SK-N-SH treated with all-trans-retinoic acid at 6 μM for 48 hours (cell line): ENCODE data around the gene TRIM50.
"Not testable (repeated sequence)": the region's sequence is repeated elsewhere in the genome, so short reads cannot be mapped to it uniquely, and the experiment has no call there.

ENCODE experiments used
- ATAC-seq: fragments of 200-7000 bp; cut with Tn5 transposase; 3 replicates; pipeline ENCODE4 v1.9.1; 2020; ENCODE audit warnings: mild to moderate bottlenecking, moderate library complexity
- BACH2 ChIP-seq: fragments of 250-450 bp; sonication (Bioruptor Pico); IDR thresholded peaks from 2 replicates; pipeline ENCODE4 v1.9.0; 2021; ENCODE audit warnings: mild to moderate bottlenecking, borderline replicate concordance
- CSDC2 ChIP-seq: fragments of 250-450 bp; sonication (Bioruptor Pico); IDR thresholded peaks from 2 replicates; pipeline ENCODE4 v1.5.0; 2020; ENCODE audit warnings: mild to moderate bottlenecking, moderate library complexity
- ESRRG ChIP-seq: fragments of 250-450 bp; sonication (Bioruptor Pico); IDR thresholded peaks from 2 replicates; pipeline ENCODE4 v1.6.1; 2021; ENCODE audit warnings: mild to moderate bottlenecking
- GLIS3 ChIP-seq: fragments of 250-450 bp; sonication (Bioruptor Pico); IDR thresholded peaks from 2 replicates; pipeline ENCODE4 v1.5.0; 2020; ENCODE audit warnings: mild to moderate bottlenecking, moderate library complexity
- ISL1 ChIP-seq: fragments of 250-450 bp; sonication (Bioruptor Pico); IDR thresholded peaks from 2 replicates; pipeline ENCODE4 v2.1.2; 2022; ENCODE audit warnings: mild to moderate bottlenecking, moderate library complexity
- OSR1 ChIP-seq: fragments of 250-450 bp; sonication (Bioruptor Pico); IDR thresholded peaks from 2 replicates; pipeline ENCODE4 v1.8.0; 2022; ENCODE audit warnings: moderate library complexity, mild to moderate bottlenecking, inconsistent platforms
- RARB ChIP-seq: fragments of 250-450 bp; sonication (Bioruptor Pico); IDR thresholded peaks from 2 replicates; pipeline ENCODE4 v1.8.0; 2021; ENCODE audit warnings: mild to moderate bottlenecking, moderate library complexity
- SNAI2 ChIP-seq: fragments of 250-450 bp; sonication (Bioruptor Pico); IDR thresholded peaks from 2 replicates; pipeline ENCODE4 v1.5.0; 2020; ENCODE audit warnings: mild to moderate bottlenecking, moderate library complexity
- TCF4 ChIP-seq: fragments of 250-450 bp; sonication (Bioruptor Pico); IDR thresholded peaks from 2 replicates; pipeline ENCODE4 v1.8.0; 2021; ENCODE audit warnings: mild to moderate bottlenecking, moderate library complexity, borderline replicate concordance
- TOX ChIP-seq: fragments of 250-450 bp; sonication (Bioruptor Pico); IDR thresholded peaks from 2 replicates; pipeline ENCODE4 v1.8.0; 2021; ENCODE audit warnings: mild to moderate bottlenecking, moderate library complexity, borderline replicate concordance
- ZC3H10 ChIP-seq: fragments of 250-450 bp; sonication (Bioruptor Pico); IDR thresholded peaks from 2 replicates; pipeline ENCODE4 v1.5.1; 2021; ENCODE audit warnings: mild to moderate bottlenecking, moderate library complexity
- ZFP3 ChIP-seq: fragments of 250-450 bp; sonication (Bioruptor Pico); IDR thresholded peaks from 2 replicates; pipeline ENCODE4 v1.5.0; 2020; ENCODE audit warnings: mild to moderate bottlenecking, moderate library complexity
- ZNF565 ChIP-seq: fragments of 450-650 bp; formaldehyde crosslinking; conservative IDR thresholded peaks from 2 replicates; pipeline ENCODE4 v1.5.0; 2020; ENCODE audit warnings: low read depth, mild to moderate bottlenecking, moderate library complexity
- ZNF70 ChIP-seq: fragments of 450-650 bp; formaldehyde crosslinking; IDR thresholded peaks from 2 replicates; pipeline ENCODE4 v1.5.0; 2020; ENCODE audit warnings: mild to moderate bottlenecking, moderate library complexity
- ZNF8 ChIP-seq: fragments of 450-650 bp; formaldehyde crosslinking; IDR thresholded peaks from 2 replicates; pipeline ENCODE4 v1.5.0; 2020; ENCODE audit warnings: mild to moderate bottlenecking, moderate library complexity
- TF ChIP-seq, protein P1 (sequence below): fragments of 250-450 bp; sonication (Bioruptor Pico); IDR thresholded peaks from 2 replicates; pipeline ENCODE4 v1.8.0; 2021; ENCODE audit warnings: low read depth, mild to moderate bottlenecking, moderate library complexity, borderline replicate concordance
- TF ChIP-seq, protein P2 (sequence below): fragments of 250-450 bp; sonication (Bioruptor Pico); IDR thresholded peaks from 2 replicates; pipeline ENCODE4 v1.5.0; 2020; ENCODE audit warnings: mild to moderate bottlenecking, moderate library complexity
- TF ChIP-seq, protein P3 (sequence below): fragments of 250-450 bp; sonication (Bioruptor Pico); IDR thresholded peaks from 2 replicates; pipeline ENCODE4 v1.5.1; 2020; ENCODE audit warnings: low read depth, mild to moderate bottlenecking, moderate library complexity
- TF ChIP-seq, protein P4 (sequence below): fragments of 250-450 bp; sonication (Bioruptor Pico); IDR thresholded peaks from 2 replicates; pipeline ENCODE4 v1.5.1; 2021; ENCODE audit warnings: mild to moderate bottlenecking, moderate library complexity

TRIM50 gene

DNA sequence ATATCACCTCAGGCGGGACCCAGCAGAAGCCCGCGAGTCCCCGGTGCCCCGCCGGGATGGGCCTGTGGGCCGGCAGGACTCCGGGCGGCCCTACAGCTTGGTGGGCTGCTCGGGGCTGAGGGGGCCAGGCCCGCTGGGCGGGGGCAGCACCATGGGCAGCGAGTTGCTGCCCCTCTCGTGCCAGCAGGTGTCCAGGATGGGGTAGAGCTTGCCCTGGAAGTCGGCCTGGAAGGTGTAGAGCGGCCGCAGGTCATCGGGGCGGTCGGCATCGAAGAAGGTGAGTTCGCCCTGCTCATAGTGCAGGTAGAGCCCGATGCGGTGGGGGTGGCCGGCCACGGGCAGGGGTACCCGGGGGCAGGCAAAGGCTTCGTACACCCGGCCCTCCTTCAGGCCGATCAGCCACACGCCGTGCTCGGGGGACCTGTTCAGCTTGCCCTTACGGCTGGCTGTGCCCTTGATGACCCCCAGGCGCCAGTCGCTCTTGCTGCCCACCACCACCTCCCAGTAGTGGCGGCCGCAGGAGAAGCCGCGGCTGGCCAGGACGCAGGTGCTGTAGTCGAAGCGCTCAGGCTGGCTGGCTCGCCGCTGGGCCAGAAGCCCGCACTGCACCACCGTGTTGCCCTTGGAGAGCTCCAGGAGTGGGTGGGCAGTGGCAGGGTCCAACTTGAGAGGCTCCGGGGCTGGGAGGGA, 14.9 kb downstream of the TRIM50 start:
- no peak for ATAC-seq
- no peak for TF ChIP-seq GLIS3 (CRISPR knock-in tag)
- TF ChIP-seq CSDC2 (CRISPR knock-in tag), result no peak
- TF ChIP-seq ZC3H10 (CRISPR knock-in tag), result no peak
- no peak for TF ChIP-seq ESRRG
- no peak for TF ChIP-seq ZNF565
- TF ChIP-seq RARB (CRISPR knock-in tag), result no peak
- TF ChIP-seq TOX (CRISPR knock-in tag), result no peak
- TF ChIP-seq, protein P1, sequence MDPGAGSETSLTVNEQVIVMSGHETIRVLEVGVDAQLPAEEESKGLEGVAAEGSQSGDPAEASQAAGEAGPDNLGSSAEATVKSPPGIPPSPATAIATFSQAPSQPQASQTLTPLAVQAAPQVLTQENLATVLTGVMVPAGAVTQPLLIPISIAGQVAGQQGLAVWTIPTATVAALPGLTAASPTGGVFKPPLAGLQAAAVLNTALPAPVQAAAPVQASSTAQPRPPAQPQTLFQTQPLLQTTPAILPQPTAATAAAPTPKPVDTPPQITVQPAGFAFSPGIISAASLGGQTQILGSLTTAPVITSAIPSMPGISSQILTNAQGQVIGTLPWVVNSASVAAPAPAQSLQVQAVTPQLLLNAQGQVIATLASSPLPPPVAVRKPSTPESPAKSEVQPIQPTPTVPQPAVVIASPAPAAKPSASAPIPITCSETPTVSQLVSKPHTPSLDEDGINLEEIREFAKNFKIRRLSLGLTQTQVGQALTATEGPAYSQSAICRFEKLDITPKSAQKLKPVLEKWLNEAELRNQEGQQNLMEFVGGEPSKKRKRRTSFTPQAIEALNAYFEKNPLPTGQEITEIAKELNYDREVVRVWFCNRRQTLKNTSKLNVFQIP (CRISPR knock-in tag), result no peak
- TF ChIP-seq, protein P2, sequence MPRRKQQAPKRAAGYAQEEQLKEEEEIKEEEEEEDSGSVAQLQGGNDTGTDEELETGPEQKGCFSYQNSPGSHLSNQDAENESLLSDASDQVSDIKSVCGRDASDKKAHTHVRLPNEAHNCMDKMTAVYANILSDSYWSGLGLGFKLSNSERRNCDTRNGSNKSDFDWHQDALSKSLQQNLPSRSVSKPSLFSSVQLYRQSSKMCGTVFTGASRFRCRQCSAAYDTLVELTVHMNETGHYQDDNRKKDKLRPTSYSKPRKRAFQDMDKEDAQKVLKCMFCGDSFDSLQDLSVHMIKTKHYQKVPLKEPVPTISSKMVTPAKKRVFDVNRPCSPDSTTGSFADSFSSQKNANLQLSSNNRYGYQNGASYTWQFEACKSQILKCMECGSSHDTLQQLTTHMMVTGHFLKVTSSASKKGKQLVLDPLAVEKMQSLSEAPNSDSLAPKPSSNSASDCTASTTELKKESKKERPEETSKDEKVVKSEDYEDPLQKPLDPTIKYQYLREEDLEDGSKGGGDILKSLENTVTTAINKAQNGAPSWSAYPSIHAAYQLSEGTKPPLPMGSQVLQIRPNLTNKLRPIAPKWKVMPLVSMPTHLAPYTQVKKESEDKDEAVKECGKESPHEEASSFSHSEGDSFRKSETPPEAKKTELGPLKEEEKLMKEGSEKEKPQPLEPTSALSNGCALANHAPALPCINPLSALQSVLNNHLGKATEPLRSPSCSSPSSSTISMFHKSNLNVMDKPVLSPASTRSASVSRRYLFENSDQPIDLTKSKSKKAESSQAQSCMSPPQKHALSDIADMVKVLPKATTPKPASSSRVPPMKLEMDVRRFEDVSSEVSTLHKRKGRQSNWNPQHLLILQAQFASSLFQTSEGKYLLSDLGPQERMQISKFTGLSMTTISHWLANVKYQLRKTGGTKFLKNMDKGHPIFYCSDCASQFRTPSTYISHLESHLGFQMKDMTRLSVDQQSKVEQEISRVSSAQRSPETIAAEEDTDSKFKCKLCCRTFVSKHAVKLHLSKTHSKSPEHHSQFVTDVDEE (CRISPR knock-in tag), result no peak
- TF ChIP-seq ZNF70 (CRISPR knock-in tag), result no peak
- no peak for TF ChIP-seq ISL1
- TF ChIP-seq ZFP3, result no peak
- TF ChIP-seq, protein P3, sequence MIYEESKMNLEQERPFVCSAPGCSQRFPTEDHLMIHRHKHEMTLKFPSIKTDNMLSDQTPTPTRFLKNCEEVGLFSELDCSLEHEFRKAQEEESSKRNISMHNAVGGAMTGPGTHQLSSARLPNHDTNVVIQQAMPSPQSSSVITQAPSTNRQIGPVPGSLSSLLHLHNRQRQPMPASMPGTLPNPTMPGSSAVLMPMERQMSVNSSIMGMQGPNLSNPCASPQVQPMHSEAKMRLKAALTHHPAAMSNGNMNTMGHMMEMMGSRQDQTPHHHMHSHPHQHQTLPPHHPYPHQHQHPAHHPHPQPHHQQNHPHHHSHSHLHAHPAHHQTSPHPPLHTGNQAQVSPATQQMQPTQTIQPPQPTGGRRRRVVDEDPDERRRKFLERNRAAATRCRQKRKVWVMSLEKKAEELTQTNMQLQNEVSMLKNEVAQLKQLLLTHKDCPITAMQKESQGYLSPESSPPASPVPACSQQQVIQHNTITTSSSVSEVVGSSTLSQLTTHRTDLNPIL, result no peak
- TF ChIP-seq OSR1 (CRISPR knock-in tag), result no peak
- TF ChIP-seq, protein P4, sequence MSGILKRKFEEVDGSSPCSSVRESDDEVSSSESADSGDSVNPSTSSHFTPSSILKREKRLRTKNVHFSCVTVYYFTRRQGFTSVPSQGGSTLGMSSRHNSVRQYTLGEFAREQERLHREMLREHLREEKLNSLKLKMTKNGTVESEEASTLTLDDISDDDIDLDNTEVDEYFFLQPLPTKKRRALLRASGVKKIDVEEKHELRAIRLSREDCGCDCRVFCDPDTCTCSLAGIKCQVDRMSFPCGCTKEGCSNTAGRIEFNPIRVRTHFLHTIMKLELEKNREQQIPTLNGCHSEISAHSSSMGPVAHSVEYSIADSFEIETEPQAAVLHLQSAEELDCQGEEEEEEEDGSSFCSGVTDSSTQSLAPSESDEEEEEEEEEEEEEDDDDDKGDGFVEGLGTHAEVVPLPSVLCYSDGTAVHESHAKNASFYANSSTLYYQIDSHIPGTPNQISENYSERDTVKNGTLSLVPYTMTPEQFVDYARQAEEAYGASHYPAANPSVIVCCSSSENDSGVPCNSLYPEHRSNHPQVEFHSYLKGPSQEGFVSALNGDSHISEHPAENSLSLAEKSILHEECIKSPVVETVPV (CRISPR knock-in tag), result no peak
- TF ChIP-seq BACH2 (CRISPR knock-in tag), result no peak

DNA sequence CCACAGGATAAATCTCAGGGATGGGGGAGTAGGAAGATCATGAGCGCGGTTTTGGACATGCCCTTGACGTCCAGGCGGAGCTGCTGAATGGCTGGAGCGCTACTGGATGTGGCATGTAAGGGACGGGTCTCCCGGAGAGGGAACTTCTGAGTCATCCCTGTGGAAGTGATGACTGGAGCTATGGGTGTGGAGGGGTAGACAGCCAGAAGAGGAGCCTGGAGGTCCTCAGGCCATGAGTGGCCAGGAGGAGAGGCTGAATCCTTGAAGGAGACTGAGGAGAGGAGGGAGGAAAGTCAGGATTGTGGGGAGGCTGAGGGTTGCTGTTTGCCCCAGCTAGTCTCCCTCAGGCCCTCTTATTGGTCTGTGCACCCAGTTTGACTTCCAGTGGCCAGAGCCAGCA, 16.5 kb downstream of the TRIM50 start:
- not testable (repeated sequence) for ATAC-seq

DNA sequence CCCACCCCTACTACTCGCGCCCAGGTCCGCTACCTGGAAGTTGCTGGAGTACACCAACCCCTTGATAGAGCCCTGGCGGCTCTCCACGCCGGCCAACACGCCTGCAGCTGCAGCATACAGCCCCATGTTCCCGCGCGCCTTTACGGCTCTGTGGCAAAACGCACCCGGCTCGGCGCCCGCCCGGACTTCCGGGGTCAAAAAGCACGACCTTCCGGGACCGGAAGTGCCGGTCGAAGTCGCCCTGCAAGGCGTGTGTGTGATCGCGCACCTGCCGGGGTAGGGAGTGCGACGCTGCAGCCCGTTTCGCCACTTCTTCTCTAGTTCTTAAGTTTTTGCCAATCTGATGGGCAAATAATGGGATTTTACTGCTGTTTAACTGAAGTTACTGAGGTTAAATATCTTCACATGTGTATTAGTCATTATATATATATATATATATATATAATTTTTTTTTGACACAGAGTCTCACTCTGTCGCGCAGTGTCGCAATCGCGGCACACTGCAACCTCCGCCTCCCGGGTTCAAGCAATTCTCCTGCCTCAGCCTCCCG, 19.1 kb downstream of the TRIM50 start, which contains the start of gene NSUN5:
Gene NSUN5, minus strand, starts transcription at position 162 of the 550 bp plus-strand sequence. Its CDS starts 36 bp downstream, at position 126.
- TF ChIP-seq GLIS3 (CRISPR knock-in tag) (no peak), TCF4 (CRISPR knock-in tag) (no peak), RARB (CRISPR knock-in tag) (no peak), ZC3H10 (CRISPR knock-in tag) (no peak), BACH2 (CRISPR knock-in tag) (no peak), SNAI2 (CRISPR knock-in tag) (no peak), ZFP3 (no peak), CSDC2 (CRISPR knock-in tag) (no peak), TOX (CRISPR knock-in tag) (no peak), ZNF565 (no peak), ZNF70 (CRISPR knock-in tag) (no peak), ZNF8 (CRISPR knock-in tag) (no peak), ESRRG (no peak), ISL1 (no peak)
- TF ChIP-seq, protein P1 (CRISPR knock-in tag), result no peak
- TF ChIP-seq, protein P2 (CRISPR knock-in tag), result no peak
- TF ChIP-seq, protein P4 (CRISPR knock-in tag), result no peak
- TF ChIP-seq, protein P3, result no peak
- ATAC-seq, result peak; percentile 91
